ENCODE measurements around the gene TRIM25.

GRCh38 chr17:56880133-56880532 lies 33.7 kb downstream of the TRIM25 start:
- no peak for TF ChIP-seq CTCF (IDR thresholded peaks at IDR 0.05; ENCODE audit: poor library complexity)
- TF ChIP-seq EZH2 (IDR thresholded peaks at IDR 0.05; ENCODE audit: borderline replicate concordance), result no peak
